GM12878 (cell line): Measurements from ENCODE around the gene JTB. TPM values are rescaled to one million over a fixed set of nuclear protein-coding genes. Genes with fewer than 3 reads are reported as not detected.
A peak's percentile ranks its signal among the peaks of the same experiment; 100 is the strongest.

ENCODE experiments used
- ATF3 ChIP-seq: IDR thresholded peaks from 2 replicates; pipeline ENCODE4 v1.6.1; 2011; ENCODE audit warnings: low read depth, mild to moderate bottlenecking, low read length, moderate library complexity, borderline replicate concordance; ENCODE audit errors: extremely low read depth
- BMI1 ChIP-seq: fragments of 450-650 bp; IDR thresholded peaks from 2 replicates; pipeline ENCODE4 v1.6.1; 2016; ENCODE audit warnings: mild to moderate bottlenecking, moderate library complexity, borderline replicate concordance
- CTCF ChIP-seq, 3 experiments: IDR thresholded peaks in 2 of 3; conservative IDR thresholded peaks in 1 of 3; 2 replicates each; pipeline ENCODE4 v1.5.1; 2011; ENCODE audit warnings: low read depth in 3 of 3, low read length in 3 of 3, mild to moderate bottlenecking in 3 of 3, control low read depth in 2 of 3, moderate library complexity in 2 of 3, inconsistent platforms in 1 of 3, mixed read lengths in 1 of 3; ENCODE audit not compliant: control insufficient read depth in 2 of 3, insufficient read depth in 1 of 3; ENCODE audit errors: extremely low read depth in 1 of 3
- ESRRA ChIP-seq: IDR thresholded peaks from 2 replicates; pipeline ENCODE4 v1.6.1; 2012; ENCODE audit warnings: mild to moderate bottlenecking, low read length, improper control_type of control experiment
- GABPA ChIP-seq: IDR thresholded peaks from 2 replicates; pipeline ENCODE4 v1.6.1; 2014; ENCODE audit warnings: antibody characterized with exemption, low read depth, mild to moderate bottlenecking, inconsistent platforms
- MAX ChIP-seq: IDR thresholded peaks from 2 replicates; pipeline ENCODE4 v1.6.1; 2012; ENCODE audit warnings: low read depth, low read length, improper control_type of control experiment
- NFYA ChIP-seq: IDR thresholded peaks from 2 replicates; pipeline ENCODE4 v1.6.1; 2011; ENCODE audit warnings: low read depth, mild to moderate bottlenecking, low read length, improper control_type of control experiment, borderline replicate concordance
- NR2C2 ChIP-seq: IDR thresholded peaks from 2 replicates; pipeline ENCODE4 v1.6.1; 2011; ENCODE audit warnings: borderline replicate concordance, low read depth; ENCODE audit not compliant: control insufficient read depth, insufficient read length
- NR2F1 ChIP-seq: fragments of 450-650 bp; conservative IDR thresholded peaks from 2 replicates; pipeline ENCODE4 v1.6.1; 2017; ENCODE audit warnings: mild to moderate bottlenecking
- NRF1 ChIP-seq: conservative IDR thresholded peaks from 2 replicates; pipeline ENCODE4 v1.6.1; 2011; ENCODE audit warnings: mild to moderate bottlenecking, low read depth, low read length, improper control_type of control experiment
- PBX3 ChIP-seq: IDR thresholded peaks from 2 replicates; pipeline ENCODE4 v1.6.1; 2011; ENCODE audit warnings: mild to moderate bottlenecking, low read depth, low read length, moderate library complexity; ENCODE audit not compliant: insufficient replicate concordance
- POLR2AphosphoS2 ChIP-seq: IDR thresholded peaks from 2 replicates; pipeline ENCODE4 v1.6.1; 2011; ENCODE audit warnings: low read depth, mild to moderate bottlenecking, low read length, improper control_type of control experiment, moderate library complexity
- REST ChIP-seq: IDR thresholded peaks from 2 replicates; pipeline ENCODE4 v1.6.1; 2012; ENCODE audit warnings: mild to moderate bottlenecking, low read depth, low read length
- SKIL ChIP-seq: fragments of 450-650 bp; IDR thresholded peaks from 2 replicates; pipeline ENCODE4 v1.6.1; 2017; ENCODE audit warnings: mild to moderate bottlenecking, low read depth, inconsistent platforms; ENCODE audit not compliant: poor library complexity, severe bottlenecking
- SMARCA5 ChIP-seq: fragments of 450-650 bp; IDR thresholded peaks from 2 replicates; pipeline ENCODE4 v1.6.1; 2017; ENCODE audit warnings: mild to moderate bottlenecking
- TCF12 ChIP-seq: IDR thresholded peaks from 2 replicates; pipeline ENCODE4 v1.6.1; 2011; ENCODE audit warnings: low read depth, mild to moderate bottlenecking, low read length
- WRNIP1 ChIP-seq: IDR thresholded peaks from 2 replicates; pipeline ENCODE4 v1.6.1; 2011; ENCODE audit warnings: low read depth, low read length, improper control_type of control experiment, borderline replicate concordance
- YY1 ChIP-seq: IDR thresholded peaks from 2 replicates; pipeline ENCODE4 v1.6.1; 2011; ENCODE audit warnings: low read depth, mild to moderate bottlenecking, low read length
- ZNF217 ChIP-seq: fragments of 450-650 bp; IDR thresholded peaks from 2 replicates; pipeline ENCODE4 v1.6.1; 2017; ENCODE audit warnings: antibody characterized with exemption, mild to moderate bottlenecking
- ZNF622 ChIP-seq: fragments of 450-650 bp; IDR thresholded peaks from 2 replicates; pipeline ENCODE4 v1.6.1; 2017; ENCODE audit warnings: mild to moderate bottlenecking, inconsistent platforms
- polyA plus RNA-seq, 11 experiments: library from polyadenylated mRNA; depleted of rRNA in 4 of 11; unstranded in 6 of 11; stranded (reverse) in 5 of 11; fragments of >200 nt; fragmentation: Nextera tagmentation in 4 of 11; fragmentation: Illumina TruSeq in 1 of 11; extraction: Ambion mirVana in 4 of 11; extraction: Trizol in 1 of 11; gene quantifications; 1 replicate in 1 of 11; 2 replicates in 10 of 11; pipeline versions ENCODE4 v1.2.1 to v1.2.3, GENCODE V29; 2011 to 2016; ENCODE audit warnings: inconsistent platforms in 2 of 11, missing spikeins in 2 of 11, low read depth in 1 of 11
- total RNA-seq, 4 experiments: library from RNA; depleted of rRNA in 3 of 4; stranded (reverse); fragments of >200 nt in 3 of 4; fragmentation: Illumina TruSeq in 1 of 4; extraction: Trizol in 1 of 4; gene quantifications; 2 replicates each; pipeline versions ENCODE4 v1.2.1 to v1.2.3, GENCODE V29; 2013 to 2021

JTB gene
- total and polyA plus RNA-seq, 10 of the 15 experiments (the other 5 are each of a cell fraction or from before 2014, with no cell fraction given) = 25.0 to 298 (median 155) TPM

- TF ChIP-seq POLR2AphosphoS2 = peak; percentile 64
- no peak for TF ChIP-seq NR2C2
- TF ChIP-seq SMARCA5 = 0 out of 2 replicates have a peak, but pooled peaks have one; percentile 14
- no peak for TF ChIP-seq TCF12
- TF ChIP-seq WRNIP1 = no peak
- TF ChIP-seq NFYA = no peak; the same call in 1 of the 2 replicates
- peak; percentile 30; the same call in 1 of the 2 replicates for TF ChIP-seq MAX
- TF ChIP-seq ATF3 = no peak
- TF ChIP-seq YY1 = peak; percentile 80
- TF ChIP-seq ESRRA = no peak
- no peak for TF ChIP-seq ZNF217
- peak; percentile 96 for TF ChIP-seq PBX3
- TF ChIP-seq SKIL = no peak
- no peak for TF ChIP-seq REST
- no peak for TF ChIP-seq GABPA
- no peak for TF ChIP-seq CTCF (IDR thresholded peaks at IDR 0.05 in 2 of 3, conservative IDR thresholded peaks at IDR 0.05 in 1 of 3; ENCODE audit: control insufficient read depth in 2 of 3, extremely low read depth in 1 of 3, insufficient read depth in 1 of 3, low read depth in 3 of 3, low read length in 3 of 3)
- TF ChIP-seq NR2F1 = no peak
- TF ChIP-seq NRF1 = no peak
- no peak for TF ChIP-seq ZNF622
- no peak for TF ChIP-seq BMI1
These were observed 14.2 kb downstream of the JTB start, which contains the start of gene SLC39A1 (continued) for GRCh38 chr1:153963030-153963849.
